PC-3 (cell line): ENCODE data around the gene PAQR5. TPM values are rescaled to one million over a fixed set of nuclear protein-coding genes. Genes with fewer than 3 reads are reported as not detected.

Source experiments
- ATAC-seq: fragments of 200-7000 bp; cut with Tn5 transposase; 2 replicates; pipeline ENCODE4 v1.9.1; 2020; ENCODE audit warnings: mild to moderate bottlenecking, moderate library complexity
- BruUV-seq: library from RNA; stranded (reverse); fragments of 400-500 nt; replicated peaks from 2 replicates; lab custom pipeline; 2021; lab: Mats Ljungman, UMichigan
- CTCF ChIA-PET: fragments of 300-600 bp; sonication (Branson Sonifier 250); formaldehyde crosslinking; loops from one replicate; lab custom pipeline; 2022; ENCODE audit warnings: antibody characterized with exemption; lab: Charles Lee
- POLR2A ChIA-PET: fragments of 300-600 bp; sonication (Branson Sonifier 250); formaldehyde crosslinking; loops from one replicate; lab custom pipeline; 2022; ENCODE audit warnings: antibody characterized with exemption; ENCODE audit not compliant: unreplicated experiment; lab: Charles Lee
- DNase-seq: peaks from one replicate; pipeline ENCODE4 v3.0.0-alpha.2; 2015
- H2AFZ ChIP-seq: fragments of 300-600 bp; sonication (generic); 2 replicates; pipeline ENCODE4 v1.6.0; 2016; ENCODE audit warnings: antibody characterized with exemption, low read length
- H3F3A ChIP-seq: fragments of 300-600 bp; sonication (generic); one replicate; pipeline ENCODE4 v1.6.0; 2017; ENCODE audit warnings: antibody characterized with exemption, low read length, control low read depth, mild to moderate bottlenecking; ENCODE audit not compliant: unreplicated experiment
- H3K27ac ChIP-seq: fragments of 300-600 bp; sonication (generic); 2 replicates; pipeline ENCODE4 v1.5.1; 2016; ENCODE audit warnings: mild to moderate bottlenecking, low read length
- H3K27me3 ChIP-seq: fragments of 300-600 bp; sonication (generic); 2 replicates; pipeline ENCODE4 v1.6.1; 2016; ENCODE audit warnings: low read length, mixed read lengths
- H3K36me3 ChIP-seq: fragments of 300-600 bp; sonication (generic); 2 replicates; pipeline ENCODE4 v1.6.1; 2016; ENCODE audit warnings: low read depth, mixed run types, low read length, mixed read lengths
- H3K4me1 ChIP-seq: fragments of 300-600 bp; sonication (generic); 2 replicates; pipeline ENCODE4 v1.5.1; 2016; ENCODE audit warnings: low read length; ENCODE audit not compliant: insufficient read depth
- H3K4me2 ChIP-seq: fragments of 300-600 bp; sonication (generic); 2 replicates; pipeline ENCODE4 v1.6.0; 2016; ENCODE audit warnings: low read length
- H3K4me3 ChIP-seq: fragments of 300-600 bp; sonication (generic); 2 replicates; pipeline ENCODE4 v1.5.1; 2016; ENCODE audit warnings: mild to moderate bottlenecking, low read length, mixed read lengths
- H3K79me2 ChIP-seq: fragments of 300-600 bp; sonication (generic); 2 replicates; pipeline ENCODE4 v1.6.1; 2017; ENCODE audit warnings: low read length, mixed read lengths
- H3K9ac ChIP-seq: fragments of 300-600 bp; sonication (generic); 2 replicates; pipeline ENCODE4 v1.6.0; 2016; ENCODE audit warnings: mild to moderate bottlenecking, low read length
- H3K9me2 ChIP-seq: fragments of 300-600 bp; sonication (generic); replicated peaks from 2 replicates; pipeline ENCODE4 v1.6.1; 2016; ENCODE audit warnings: mixed run types, low read length, mixed read lengths
- H3K9me3 ChIP-seq: fragments of 300-600 bp; sonication (generic); 2 replicates; pipeline ENCODE4 v1.6.1; 2016; ENCODE audit warnings: low read length, mixed read lengths
- H4K20me1 ChIP-seq: fragments of 300-600 bp; sonication (generic); 2 replicates; pipeline ENCODE4 v1.6.1; 2016; ENCODE audit warnings: low read length, mixed read lengths
- CTCF ChIP-seq: fragments of 300-600 bp; sonication (generic); conservative IDR thresholded peaks from 2 replicates; pipeline ENCODE4 v1.5.1; 2017; ENCODE audit warnings: antibody characterized with exemption, low read depth, mild to moderate bottlenecking, low read length
- EZH2 ChIP-seq: fragments of 300-600 bp; sonication (generic); IDR thresholded peaks from one replicate; pipeline ENCODE4 v1.6.1; 2017; ENCODE audit warnings: antibody characterized with exemption, mild to moderate bottlenecking, low read length; ENCODE audit not compliant: unreplicated experiment
- EZH2phosphoT487 ChIP-seq: fragments of 300-600 bp; sonication (generic); IDR thresholded peaks from 2 replicates; pipeline ENCODE4 v1.6.1; 2018; ENCODE audit warnings: mild to moderate bottlenecking, antibody characterized with exemption, low read length, borderline replicate concordance
- intact Hi-C: fragments of 100-400 bp; cut with micrococcal nuclease; formaldehyde crosslinking; loops from 2 replicates; pipeline ENCODE4 v1.9.0; 2023
- total RNA-seq: library from RNA; depleted of rRNA; stranded (reverse); fragments of >200 nt; gene quantifications from 2 replicates; pipeline ENCODE4 v1.2.3, GENCODE V29; 2014

Gene PAQR5
- total RNA-seq, 1 experiment from 2014 or later, result 12.2 TPM

GRCh38 chr15:69395460-69395859 lies 96.7 kb downstream of the PAQR5 start:
- CTCF ChIA-PET, result no interaction called here
- Histone ChIP-seq H3K9me3 (no peaks in the 10 kb centered on the region), H3K4me3 (no peak overlapping the region), H3K9me2 (no peaks in the 10 kb centered on the region), H3K4me1 (peaks cover 33% of the 10 kb centered on the region), H3K27me3 (no peaks in the 10 kb centered on the region), H4K20me1 (no peaks in the 10 kb centered on the region), H3K79me2 (no peaks in the 10 kb centered on the region), H2AFZ (no peak overlapping the region), H3F3A (peaks cover 4% of the 10 kb centered on the region), H3K4me2 (no peak overlapping the region), H3K9ac (no peak overlapping the region), H3K27ac (no peak overlapping the region), H3K36me3 (no peaks in the 10 kb centered on the region)
- ATAC-seq (no peak), DNase-seq (no peak)
- POLR2A ChIA-PET, result no interaction called here
- BruUV-seq, result no TSS peak
- intact Hi-C loops, result no loop called here
- TF ChIP-seq EZH2phosphoT487 (no peak), EZH2 (no peak), CTCF (no peak)

- Histone ChIP-seq H3K4me3 (no peak overlapping the region), H3F3A (peaks cover 4% of the 10 kb centered on the region), H3K9me2 (no peaks in the 10 kb centered on the region), H4K20me1 (no peaks in the 10 kb centered on the region), H3K9me3 (no peaks in the 10 kb centered on the region), H3K79me2 (no peaks in the 10 kb centered on the region), H3K27ac (no peak overlapping the region), H3K36me3 (no peaks in the 10 kb centered on the region), H3K4me1 (peaks cover 28% of the 10 kb centered on the region), H3K4me2 (no peak overlapping the region), H3K27me3 (no peaks in the 10 kb centered on the region), H3K9ac (no peak overlapping the region), H2AFZ (no peak overlapping the region)
- ChIA-PET POLR2A (no interaction called here), CTCF (no interaction called here)
- DNase-seq (no peak), ATAC-seq (no peak)
- TF ChIP-seq EZH2, result no peak
- TF ChIP-seq EZH2phosphoT487, result no peak
- TF ChIP-seq CTCF, result no peak
- intact Hi-C loops, result no loop called here
- no TSS peak for BruUV-seq
These were observed 97.3 kb downstream of the PAQR5 start for GRCh38 chr15:69395991-69396390.

- ChIA-PET POLR2A (no interaction called here), CTCF (no interaction called here)
- no peak for TF ChIP-seq EZH2
These were observed 99.8 kb downstream of the PAQR5 start for GRCh38 chr15:69398491-69398891.

More at GRCh38 chr15:69398491-69398891, 99.8 kb downstream of the PAQR5 start:
- no peak overlapping the region for H3K4me3 ChIP-seq
- no peak overlapping the region for H2AFZ ChIP-seq
- no peaks in the 10 kb centered on the region for H3K27me3 ChIP-seq
- no peak overlapping the region for H3K27ac ChIP-seq
- H3K79me2 ChIP-seq, result no peaks in the 10 kb centered on the region
- ATAC-seq (no peak), DNase-seq (no peak)
- no peaks in the 10 kb centered on the region for H4K20me1 ChIP-seq
- BruUV-seq, result no TSS peak
- no peaks in the 10 kb centered on the region for H3K9me2 ChIP-seq
- intact Hi-C loops, result no loop called here
- H3K4me2 ChIP-seq, result no peak overlapping the region
- H3K36me3 ChIP-seq, result no peaks in the 10 kb centered on the region
- H3K4me1 ChIP-seq, result peaks cover 11% of the 10 kb centered on the region
- no peak overlapping the region for H3K9ac ChIP-seq
- H3K9me3 ChIP-seq, result no peaks in the 10 kb centered on the region
- no peaks in the 10 kb centered on the region for H3F3A ChIP-seq
